ENCODE measurements around the gene CDH4. TPM values are rescaled to one million over a fixed set of nuclear protein-coding genes. Genes with fewer than 3 reads are reported as not detected.
"Not testable (repeated sequence)": the region's sequence is repeated elsewhere in the genome, so short reads cannot be mapped to it uniquely, and the experiment has no call there.

CDH4 gene
- total RNA-seq, 1 donor from 2014 or later = not detected

- intact Hi-C loops (cut with micrococcal nuclease) = no loop called here
- ATAC-seq = no peak
- DNase-seq = no peak
Measured at GRCh38 chr20:61442075-61442670, 190.1 kb downstream of the CDH4 start.

DNA sequence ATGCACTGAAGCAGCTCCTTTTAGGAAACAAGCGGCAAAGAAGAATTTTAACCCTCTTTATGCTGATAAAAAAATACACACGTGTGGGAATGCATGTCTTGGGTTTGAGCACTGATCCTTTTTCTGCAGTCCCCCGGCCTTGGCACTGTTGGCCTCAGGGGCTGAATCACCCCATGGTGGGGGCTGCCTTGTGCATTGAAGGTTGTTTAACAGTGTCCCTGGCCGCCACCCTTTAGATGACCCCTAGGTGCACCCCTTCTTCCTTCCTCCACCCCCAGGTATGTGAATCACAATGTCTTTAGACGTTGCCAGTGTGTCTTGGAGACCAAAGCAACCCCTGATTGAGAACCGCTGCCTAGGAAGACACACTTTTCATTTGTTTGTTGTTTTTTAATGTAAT is 190.7 kb downstream of the CDH4 start:
- intact Hi-C loops (cut with micrococcal nuclease) = no loop called here
- ATAC-seq (no peak), DNase-seq (no peak)

DNA sequence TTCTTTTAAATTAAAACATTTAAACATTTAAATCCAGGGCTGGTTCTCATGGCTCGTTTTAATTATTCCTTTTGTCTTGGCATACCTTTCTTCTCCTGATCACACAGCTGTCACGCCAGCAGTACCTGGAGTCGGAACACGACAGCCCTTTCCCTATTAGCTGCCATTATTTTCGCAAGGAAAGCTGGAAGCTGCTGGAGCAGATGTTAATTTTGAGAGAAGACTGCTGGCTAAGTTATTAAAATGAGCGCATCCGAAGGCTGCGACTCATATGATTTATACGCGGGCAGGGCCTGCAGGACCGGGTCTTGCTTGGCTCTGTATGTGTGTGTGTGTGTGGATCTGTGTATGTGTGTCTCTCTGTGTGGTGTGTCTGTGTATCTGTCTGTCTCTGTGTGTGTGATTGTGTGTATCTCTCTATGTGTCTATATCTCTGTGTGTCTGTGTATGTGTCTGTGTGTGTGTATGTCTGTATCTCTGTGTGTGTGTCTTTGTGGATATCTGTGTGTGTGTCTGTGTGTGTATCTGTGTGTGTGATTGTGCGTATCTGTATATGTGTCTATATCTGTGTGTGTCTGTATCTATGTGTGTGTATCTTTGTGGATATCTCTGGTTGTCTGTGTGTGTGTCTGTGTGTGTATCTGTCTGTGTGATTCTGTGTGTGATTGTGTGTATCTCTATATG is 191.5 kb downstream of the CDH4 start:
- DNase-seq = no peak
- ATAC-seq = no peak
- intact Hi-C loops (cut with micrococcal nuclease) = no loop called here

- intact Hi-C loops (cut with micrococcal nuclease) = no loop called here
- DNase-seq = no peak
- no peak for ATAC-seq
Measured at GRCh38 chr20:61444637-61445036, 192.6 kb downstream of the CDH4 start.

DNA sequence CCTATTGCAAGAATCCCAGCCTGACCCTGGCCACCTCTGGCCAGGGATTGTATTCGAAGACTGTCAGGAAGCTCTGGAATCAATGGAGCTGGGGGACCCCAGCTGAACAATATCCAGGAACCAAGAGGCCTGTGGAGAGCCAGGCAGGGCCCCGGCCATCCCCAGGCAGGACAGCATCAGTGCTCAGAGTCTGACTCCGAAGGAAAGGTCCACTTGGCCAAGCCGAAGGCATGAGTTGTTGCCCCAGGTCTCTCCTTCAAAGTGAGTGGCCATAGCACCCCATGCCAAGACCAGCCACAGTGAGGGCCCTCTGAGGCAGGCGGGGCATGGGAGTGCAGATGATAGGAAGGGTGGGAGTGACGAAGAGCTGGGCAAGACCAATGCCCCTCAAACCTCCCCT is 193.1 kb downstream of the CDH4 start:
- DNase-seq (no peak), ATAC-seq (no peak)
- intact Hi-C loops (cut with micrococcal nuclease) = no loop called here

DNA sequence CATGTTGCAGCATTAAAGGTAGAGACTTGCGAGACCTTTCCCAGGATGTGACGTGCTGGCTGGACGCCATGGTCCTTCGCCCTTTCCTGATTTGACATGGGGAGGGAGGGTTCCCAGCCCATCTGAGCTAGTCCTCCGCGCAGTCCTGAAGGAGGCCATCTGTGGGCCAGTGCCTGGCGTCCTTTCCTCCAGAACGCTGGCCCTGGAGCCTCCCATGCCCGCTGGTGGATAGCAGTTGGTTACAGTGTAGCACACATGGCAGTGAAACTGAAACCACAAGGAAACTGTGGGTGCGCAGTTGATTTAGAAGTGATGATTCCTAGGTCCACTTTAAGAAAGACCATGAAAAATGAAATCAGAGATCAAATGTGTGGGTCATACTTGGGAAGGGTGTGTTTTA is 193.7 kb downstream of the CDH4 start:
- DNase-seq = no peak
- intact Hi-C loops (cut with micrococcal nuclease) = no loop called here
- ATAC-seq = no peak

DNA sequence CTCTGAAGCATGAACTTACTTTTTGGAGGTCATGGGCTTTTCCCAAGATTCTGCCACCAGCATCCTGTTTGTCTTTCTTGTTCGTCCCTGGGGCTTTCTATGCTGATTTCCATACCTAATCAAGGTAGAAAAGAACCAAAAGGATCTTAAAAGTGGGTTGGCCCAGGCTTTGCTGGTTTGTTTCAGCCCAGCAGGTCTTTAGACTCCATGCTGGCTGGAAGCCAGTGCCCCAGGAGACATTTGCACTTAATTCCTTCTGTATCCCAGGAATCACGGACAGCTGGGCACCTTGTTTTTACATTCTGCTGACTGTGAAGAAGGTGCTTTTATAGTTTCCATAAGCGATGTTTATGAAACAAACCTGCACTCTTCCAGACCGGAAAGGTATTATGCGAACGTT is 195.9 kb downstream of the CDH4 start:
- ATAC-seq (no peak), DNase-seq (no peak)
- intact Hi-C loops (cut with micrococcal nuclease) = no loop called here

- intact Hi-C loops (cut with micrococcal nuclease) = no loop called here
- ATAC-seq = no peak
- DNase-seq = no peak
Measured at GRCh38 chr20:61448386-61448785, 196.3 kb downstream of the CDH4 start.

DNA sequence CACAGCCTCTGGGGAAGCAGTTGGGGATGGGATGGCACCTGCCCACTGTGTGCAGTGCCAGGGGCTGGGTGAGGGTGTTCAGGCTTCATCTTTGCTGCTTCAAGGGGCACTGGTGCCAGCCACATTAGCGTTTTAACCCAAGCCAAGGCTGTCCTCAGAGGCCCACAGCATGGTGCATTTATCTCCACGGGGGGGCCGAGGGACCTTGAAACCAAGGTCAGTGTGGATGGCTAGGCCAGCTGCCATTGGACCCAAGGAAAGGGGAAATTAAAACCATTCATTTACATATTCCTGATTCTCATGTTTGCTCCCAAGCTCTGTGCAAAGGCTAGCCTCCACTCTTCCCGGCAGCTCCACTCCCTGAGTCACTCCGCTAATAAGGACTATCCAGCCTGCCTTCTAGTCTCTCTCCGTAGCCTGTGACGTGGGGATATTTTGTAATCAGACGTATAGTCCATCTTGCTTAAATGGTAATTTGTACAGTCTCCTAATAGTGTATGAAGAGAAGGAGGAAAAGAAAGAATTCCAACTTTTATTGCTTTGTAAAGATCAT is 197.1 kb downstream of the CDH4 start:
- DNase-seq = no peak
- intact Hi-C loops (cut with micrococcal nuclease) = no loop called here
- no peak for ATAC-seq

- ATAC-seq = no peak
- DNase-seq = no peak
- intact Hi-C loops (cut with micrococcal nuclease) = no loop called here
Measured at GRCh38 chr20:61449916-61450315, 197.9 kb downstream of the CDH4 start.

DNA sequence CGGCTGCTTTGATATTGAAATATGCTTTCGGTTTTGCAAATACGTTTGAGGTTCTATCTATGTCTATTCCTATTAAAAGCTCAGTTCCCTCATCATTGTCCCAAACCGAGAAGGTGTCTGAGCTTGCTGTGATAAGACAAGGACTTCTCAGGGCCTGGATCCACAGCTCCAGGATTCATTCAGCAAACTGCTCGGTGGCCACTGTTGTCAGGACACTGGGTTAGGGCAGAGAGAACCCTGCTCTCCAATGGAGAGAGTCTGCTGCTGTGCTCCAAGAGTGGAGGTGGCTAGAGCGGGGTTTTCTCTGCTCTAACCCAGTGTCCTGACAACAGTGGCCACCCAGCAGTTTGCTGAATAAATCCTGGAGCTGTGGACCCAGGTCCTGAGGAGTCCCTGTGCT is 198.5 kb downstream of the CDH4 start:
- DNase-seq (no peak), ATAC-seq (no peak)
- intact Hi-C loops (cut with micrococcal nuclease) = no loop called here

GRCh38 chr20:61451009-61451408 is 198.9 kb downstream of the CDH4 start:
- no peak for ATAC-seq
- no peak for DNase-seq
- intact Hi-C loops (cut with micrococcal nuclease) = no loop called here

GRCh38 chr20:61451953-61452352 is 199.9 kb downstream of the CDH4 start:
- no peak for DNase-seq
- intact Hi-C loops (cut with micrococcal nuclease) = no loop called here
- no peak for ATAC-seq

GRCh38 chr20:61453219-61453618 is 201.2 kb downstream of the CDH4 start:
- ATAC-seq (no peak), DNase-seq (no peak)
- intact Hi-C loops (cut with micrococcal nuclease) = no loop called here

GRCh38 chr20:61453623-61454022 is 201.6 kb downstream of the CDH4 start:
- ATAC-seq; DNase-seq; intact Hi-C loops (cut with micrococcal nuclease): not testable (repeated sequence)

GRCh38 chr20:61454053-61454452 is 202.0 kb downstream of the CDH4 start:
- ATAC-seq (no peak), DNase-seq (no peak)
- intact Hi-C loops (cut with micrococcal nuclease) = no loop called here

DNA sequence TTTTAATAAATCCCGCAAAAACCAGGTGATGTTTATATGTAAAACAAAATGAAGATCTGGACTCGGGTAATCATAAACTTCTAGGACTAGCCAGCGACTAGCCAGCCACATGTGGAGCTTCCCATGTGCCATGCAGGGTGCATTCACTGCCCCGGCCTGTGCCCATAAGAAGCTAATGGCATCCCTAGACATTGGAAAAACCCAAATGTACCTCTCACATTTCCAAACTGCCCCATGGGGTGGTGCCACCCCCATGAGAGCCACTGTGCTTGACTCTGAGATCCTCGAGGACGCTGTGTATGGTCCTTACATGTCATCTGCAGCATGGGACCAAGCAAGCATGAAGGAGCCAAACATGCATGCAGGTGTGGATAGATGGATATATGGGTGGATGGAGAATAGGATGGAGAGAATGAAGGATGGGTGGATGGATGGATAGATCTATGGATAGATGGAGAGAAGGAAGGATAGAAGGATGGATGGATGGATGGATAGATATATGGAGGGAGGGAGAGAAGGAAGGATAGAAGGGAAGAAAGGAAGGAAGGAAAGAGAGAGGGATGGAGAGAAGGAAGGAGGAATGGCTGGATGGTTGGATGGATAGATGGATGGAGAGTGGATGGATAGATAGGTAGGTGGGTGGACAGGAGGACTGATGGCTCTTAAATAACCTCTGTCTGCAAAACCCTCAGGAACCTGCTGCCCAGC is 203.6 kb downstream of the CDH4 start:
- no peak for DNase-seq
- no peak for ATAC-seq
- intact Hi-C loops (cut with micrococcal nuclease) = no loop called here

DNA sequence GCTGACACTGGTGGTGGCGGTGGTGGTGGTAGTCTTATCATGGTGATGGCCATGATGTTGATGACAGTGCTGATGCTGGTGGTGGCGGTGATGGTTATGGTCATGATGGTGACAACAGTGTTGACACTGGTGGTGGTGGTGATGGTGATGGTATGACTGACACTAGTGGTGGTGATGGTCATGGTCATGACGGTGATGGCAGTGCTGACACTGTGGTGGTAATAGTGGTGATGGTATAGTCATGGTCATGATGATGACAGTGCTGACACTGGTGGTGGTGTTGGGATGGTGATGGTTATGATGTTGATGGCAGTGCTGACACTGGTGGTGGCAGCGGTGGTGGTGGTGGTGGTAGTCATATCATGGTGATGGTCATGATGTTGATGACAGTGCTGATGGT is 205.7 kb downstream of the CDH4 start:
- DNase-seq (no peak), ATAC-seq (no peak)
- intact Hi-C loops (cut with micrococcal nuclease) = no loop called here

- intact Hi-C loops (cut with micrococcal nuclease) = no loop called here
- DNase-seq = no peak
- no peak for ATAC-seq
Measured at GRCh38 chr20:61458146-61458746, 206.2 kb downstream of the CDH4 start.

DNA sequence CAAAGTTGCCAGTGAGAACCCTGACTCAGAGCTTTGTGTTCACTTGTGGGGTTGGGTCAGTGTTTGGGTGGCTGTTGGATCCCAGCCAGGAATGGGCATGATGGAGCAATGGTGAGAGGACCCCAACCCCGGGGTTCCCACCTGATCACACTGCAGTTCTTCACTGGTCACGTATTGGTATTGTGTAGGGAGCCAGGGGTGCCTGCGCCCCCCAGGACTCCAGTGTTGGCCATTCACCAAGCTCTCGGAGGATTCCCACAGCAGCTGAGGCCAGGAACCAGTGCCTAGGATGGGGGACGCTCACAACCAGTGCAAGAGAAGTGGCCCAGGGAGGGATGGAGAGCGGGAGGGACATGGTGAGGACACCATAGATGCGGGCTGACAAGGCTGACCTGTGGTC is 207.2 kb downstream of the CDH4 start:
- ATAC-seq = no peak
- intact Hi-C loops (cut with micrococcal nuclease) = no loop called here

More for the DNA sequence above, 207.2 kb downstream of the CDH4 start:
- DNase-seq = no peak

Measured in left ventricle myocardium superior (tissue), 1 donor.